SK-N-SH treated with all-trans-retinoic acid at 6 μM for 48 hours (cell line): ENCODE results near the gene LTO1.

Source experiments
- ATAC-seq: fragments of 200-7000 bp; cut with Tn5 transposase; 3 replicates; pipeline ENCODE4 v1.9.1; 2020; ENCODE audit warnings: mild to moderate bottlenecking, moderate library complexity
- ARNTL ChIP-seq: fragments of 450-650 bp; formaldehyde crosslinking; IDR thresholded peaks from 2 replicates; pipeline ENCODE4 v1.5.0; 2020; ENCODE audit warnings: low read depth, mild to moderate bottlenecking, moderate library complexity, borderline replicate concordance
- BACH2 ChIP-seq: fragments of 250-450 bp; sonication (Bioruptor Pico); IDR thresholded peaks from 2 replicates; pipeline ENCODE4 v1.9.0; 2021; ENCODE audit warnings: mild to moderate bottlenecking, borderline replicate concordance
- CSDC2 ChIP-seq: fragments of 250-450 bp; sonication (Bioruptor Pico); IDR thresholded peaks from 2 replicates; pipeline ENCODE4 v1.5.0; 2020; ENCODE audit warnings: mild to moderate bottlenecking, moderate library complexity
- ESRRG ChIP-seq: fragments of 250-450 bp; sonication (Bioruptor Pico); IDR thresholded peaks from 2 replicates; pipeline ENCODE4 v1.6.1; 2021; ENCODE audit warnings: mild to moderate bottlenecking
- GLIS3 ChIP-seq: fragments of 250-450 bp; sonication (Bioruptor Pico); IDR thresholded peaks from 2 replicates; pipeline ENCODE4 v1.5.0; 2020; ENCODE audit warnings: mild to moderate bottlenecking, moderate library complexity
- ISL1 ChIP-seq: fragments of 250-450 bp; sonication (Bioruptor Pico); IDR thresholded peaks from 2 replicates; pipeline ENCODE4 v2.1.2; 2022; ENCODE audit warnings: mild to moderate bottlenecking, moderate library complexity
- OSR1 ChIP-seq: fragments of 250-450 bp; sonication (Bioruptor Pico); IDR thresholded peaks from 2 replicates; pipeline ENCODE4 v1.8.0; 2022; ENCODE audit warnings: moderate library complexity, mild to moderate bottlenecking, inconsistent platforms
- SNAI2 ChIP-seq: fragments of 250-450 bp; sonication (Bioruptor Pico); IDR thresholded peaks from 2 replicates; pipeline ENCODE4 v1.5.0; 2020; ENCODE audit warnings: mild to moderate bottlenecking, moderate library complexity
- TOX ChIP-seq: fragments of 250-450 bp; sonication (Bioruptor Pico); IDR thresholded peaks from 2 replicates; pipeline ENCODE4 v1.8.0; 2021; ENCODE audit warnings: mild to moderate bottlenecking, moderate library complexity, borderline replicate concordance
- ZFP3 ChIP-seq: fragments of 250-450 bp; sonication (Bioruptor Pico); IDR thresholded peaks from 2 replicates; pipeline ENCODE4 v1.5.0; 2020; ENCODE audit warnings: mild to moderate bottlenecking, moderate library complexity
- ZNF8 ChIP-seq: fragments of 450-650 bp; formaldehyde crosslinking; IDR thresholded peaks from 2 replicates; pipeline ENCODE4 v1.5.0; 2020; ENCODE audit warnings: mild to moderate bottlenecking, moderate library complexity
- TF ChIP-seq, protein P1 (sequence below): fragments of 250-450 bp; sonication (Bioruptor Pico); IDR thresholded peaks from 2 replicates; pipeline ENCODE4 v1.5.0; 2020; ENCODE audit warnings: mild to moderate bottlenecking, moderate library complexity
- TF ChIP-seq, protein P2 (sequence below): fragments of 250-450 bp; sonication (Bioruptor Pico); IDR thresholded peaks from 2 replicates; pipeline ENCODE4 v1.8.0; 2020; ENCODE audit warnings: mild to moderate bottlenecking, moderate library complexity, borderline replicate concordance
- TF ChIP-seq, protein P3 (sequence below): fragments of 250-450 bp; sonication (Bioruptor Pico); IDR thresholded peaks from 2 replicates; pipeline ENCODE4 v1.8.0; 2021; ENCODE audit warnings: low read depth, mild to moderate bottlenecking, moderate library complexity, borderline replicate concordance
- TF ChIP-seq, protein P4 (sequence below): fragments of 250-450 bp; sonication (Bioruptor Pico); IDR thresholded peaks from 2 replicates; pipeline ENCODE4 v1.5.1; 2020; ENCODE audit warnings: low read depth, mild to moderate bottlenecking, moderate library complexity
- TF ChIP-seq, protein P5 (sequence below): fragments of 250-450 bp; sonication (Bioruptor Pico); IDR thresholded peaks from 2 replicates; pipeline ENCODE4 v1.5.1; 2021; ENCODE audit warnings: mild to moderate bottlenecking, moderate library complexity

LTO1 gene

DNA sequence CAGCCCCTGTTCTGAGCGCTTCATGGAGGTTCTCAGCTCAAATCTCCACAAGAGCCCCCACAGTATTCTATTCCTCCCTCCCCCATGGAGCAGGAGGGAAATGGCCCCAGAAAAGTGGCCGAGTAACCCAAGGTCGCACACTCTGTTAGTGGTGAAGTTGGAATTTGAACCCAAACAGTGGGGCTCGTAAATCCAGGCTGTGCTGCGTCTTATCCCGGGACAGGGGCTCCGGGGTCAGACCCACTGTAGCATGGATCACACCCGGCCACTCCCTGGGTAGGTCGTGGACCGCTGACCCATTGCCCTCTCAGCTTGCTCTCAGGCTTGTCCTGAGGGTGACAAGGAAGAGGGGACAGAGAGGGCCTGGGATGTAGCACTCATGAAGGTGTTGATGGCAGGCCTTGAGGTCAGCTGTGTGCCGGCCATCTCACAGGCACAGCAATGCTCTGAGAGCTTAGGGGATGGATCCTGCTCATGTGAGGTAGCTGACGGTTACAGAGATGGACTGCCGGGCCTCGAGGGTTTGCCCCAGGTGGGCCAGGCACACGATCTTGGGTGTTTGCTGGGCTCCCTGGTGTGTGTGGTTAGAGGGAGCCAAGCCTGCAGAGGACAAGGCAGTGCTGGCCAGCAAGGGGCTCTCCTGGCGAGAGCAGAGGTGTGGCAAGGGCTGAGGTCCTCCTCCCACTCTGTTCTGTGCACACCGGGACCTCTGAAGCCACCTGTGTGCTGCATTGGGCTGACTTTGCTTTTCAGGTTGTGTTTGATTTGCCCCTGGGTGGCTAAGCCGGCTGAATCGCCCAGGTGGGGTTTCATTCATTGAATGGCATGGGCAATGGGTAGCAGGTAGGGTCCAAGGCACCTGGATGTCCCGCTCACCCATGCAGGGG lies 31.0 kb upstream of the LTO1 start:
- no peak for ATAC-seq
- TF ChIP-seq OSR1 (no peak), BACH2 (CRISPR knock-in tag) (no peak), ARNTL (CRISPR knock-in tag) (no peak), ZNF8 (CRISPR knock-in tag) (no peak), SNAI2 (CRISPR knock-in tag) (no peak), ZFP3 (CRISPR knock-in tag) (no peak), ISL1 (CRISPR knock-in tag) (no peak), ESRRG (CRISPR knock-in tag) (no peak), GLIS3 (CRISPR knock-in tag) (no peak)
- TF ChIP-seq, protein P1, sequence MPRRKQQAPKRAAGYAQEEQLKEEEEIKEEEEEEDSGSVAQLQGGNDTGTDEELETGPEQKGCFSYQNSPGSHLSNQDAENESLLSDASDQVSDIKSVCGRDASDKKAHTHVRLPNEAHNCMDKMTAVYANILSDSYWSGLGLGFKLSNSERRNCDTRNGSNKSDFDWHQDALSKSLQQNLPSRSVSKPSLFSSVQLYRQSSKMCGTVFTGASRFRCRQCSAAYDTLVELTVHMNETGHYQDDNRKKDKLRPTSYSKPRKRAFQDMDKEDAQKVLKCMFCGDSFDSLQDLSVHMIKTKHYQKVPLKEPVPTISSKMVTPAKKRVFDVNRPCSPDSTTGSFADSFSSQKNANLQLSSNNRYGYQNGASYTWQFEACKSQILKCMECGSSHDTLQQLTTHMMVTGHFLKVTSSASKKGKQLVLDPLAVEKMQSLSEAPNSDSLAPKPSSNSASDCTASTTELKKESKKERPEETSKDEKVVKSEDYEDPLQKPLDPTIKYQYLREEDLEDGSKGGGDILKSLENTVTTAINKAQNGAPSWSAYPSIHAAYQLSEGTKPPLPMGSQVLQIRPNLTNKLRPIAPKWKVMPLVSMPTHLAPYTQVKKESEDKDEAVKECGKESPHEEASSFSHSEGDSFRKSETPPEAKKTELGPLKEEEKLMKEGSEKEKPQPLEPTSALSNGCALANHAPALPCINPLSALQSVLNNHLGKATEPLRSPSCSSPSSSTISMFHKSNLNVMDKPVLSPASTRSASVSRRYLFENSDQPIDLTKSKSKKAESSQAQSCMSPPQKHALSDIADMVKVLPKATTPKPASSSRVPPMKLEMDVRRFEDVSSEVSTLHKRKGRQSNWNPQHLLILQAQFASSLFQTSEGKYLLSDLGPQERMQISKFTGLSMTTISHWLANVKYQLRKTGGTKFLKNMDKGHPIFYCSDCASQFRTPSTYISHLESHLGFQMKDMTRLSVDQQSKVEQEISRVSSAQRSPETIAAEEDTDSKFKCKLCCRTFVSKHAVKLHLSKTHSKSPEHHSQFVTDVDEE (CRISPR knock-in tag) = no peak
- TF ChIP-seq, protein P2, sequence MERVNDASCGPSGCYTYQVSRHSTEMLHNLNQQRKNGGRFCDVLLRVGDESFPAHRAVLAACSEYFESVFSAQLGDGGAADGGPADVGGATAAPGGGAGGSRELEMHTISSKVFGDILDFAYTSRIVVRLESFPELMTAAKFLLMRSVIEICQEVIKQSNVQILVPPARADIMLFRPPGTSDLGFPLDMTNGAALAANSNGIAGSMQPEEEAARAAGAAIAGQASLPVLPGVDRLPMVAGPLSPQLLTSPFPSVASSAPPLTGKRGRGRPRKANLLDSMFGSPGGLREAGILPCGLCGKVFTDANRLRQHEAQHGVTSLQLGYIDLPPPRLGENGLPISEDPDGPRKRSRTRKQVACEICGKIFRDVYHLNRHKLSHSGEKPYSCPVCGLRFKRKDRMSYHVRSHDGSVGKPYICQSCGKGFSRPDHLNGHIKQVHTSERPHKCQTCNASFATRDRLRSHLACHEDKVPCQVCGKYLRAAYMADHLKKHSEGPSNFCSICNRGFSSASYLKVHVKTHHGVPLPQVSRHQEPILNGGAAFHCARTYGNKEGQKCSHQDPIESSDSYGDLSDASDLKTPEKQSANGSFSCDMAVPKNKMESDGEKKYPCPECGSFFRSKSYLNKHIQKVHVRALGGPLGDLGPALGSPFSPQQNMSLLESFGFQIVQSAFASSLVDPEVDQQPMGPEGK (CRISPR knock-in tag) = no peak
- TF ChIP-seq, protein P3, sequence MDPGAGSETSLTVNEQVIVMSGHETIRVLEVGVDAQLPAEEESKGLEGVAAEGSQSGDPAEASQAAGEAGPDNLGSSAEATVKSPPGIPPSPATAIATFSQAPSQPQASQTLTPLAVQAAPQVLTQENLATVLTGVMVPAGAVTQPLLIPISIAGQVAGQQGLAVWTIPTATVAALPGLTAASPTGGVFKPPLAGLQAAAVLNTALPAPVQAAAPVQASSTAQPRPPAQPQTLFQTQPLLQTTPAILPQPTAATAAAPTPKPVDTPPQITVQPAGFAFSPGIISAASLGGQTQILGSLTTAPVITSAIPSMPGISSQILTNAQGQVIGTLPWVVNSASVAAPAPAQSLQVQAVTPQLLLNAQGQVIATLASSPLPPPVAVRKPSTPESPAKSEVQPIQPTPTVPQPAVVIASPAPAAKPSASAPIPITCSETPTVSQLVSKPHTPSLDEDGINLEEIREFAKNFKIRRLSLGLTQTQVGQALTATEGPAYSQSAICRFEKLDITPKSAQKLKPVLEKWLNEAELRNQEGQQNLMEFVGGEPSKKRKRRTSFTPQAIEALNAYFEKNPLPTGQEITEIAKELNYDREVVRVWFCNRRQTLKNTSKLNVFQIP (CRISPR knock-in tag) = no peak
- TF ChIP-seq, protein P4, sequence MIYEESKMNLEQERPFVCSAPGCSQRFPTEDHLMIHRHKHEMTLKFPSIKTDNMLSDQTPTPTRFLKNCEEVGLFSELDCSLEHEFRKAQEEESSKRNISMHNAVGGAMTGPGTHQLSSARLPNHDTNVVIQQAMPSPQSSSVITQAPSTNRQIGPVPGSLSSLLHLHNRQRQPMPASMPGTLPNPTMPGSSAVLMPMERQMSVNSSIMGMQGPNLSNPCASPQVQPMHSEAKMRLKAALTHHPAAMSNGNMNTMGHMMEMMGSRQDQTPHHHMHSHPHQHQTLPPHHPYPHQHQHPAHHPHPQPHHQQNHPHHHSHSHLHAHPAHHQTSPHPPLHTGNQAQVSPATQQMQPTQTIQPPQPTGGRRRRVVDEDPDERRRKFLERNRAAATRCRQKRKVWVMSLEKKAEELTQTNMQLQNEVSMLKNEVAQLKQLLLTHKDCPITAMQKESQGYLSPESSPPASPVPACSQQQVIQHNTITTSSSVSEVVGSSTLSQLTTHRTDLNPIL (CRISPR knock-in tag) = no peak

DNA sequence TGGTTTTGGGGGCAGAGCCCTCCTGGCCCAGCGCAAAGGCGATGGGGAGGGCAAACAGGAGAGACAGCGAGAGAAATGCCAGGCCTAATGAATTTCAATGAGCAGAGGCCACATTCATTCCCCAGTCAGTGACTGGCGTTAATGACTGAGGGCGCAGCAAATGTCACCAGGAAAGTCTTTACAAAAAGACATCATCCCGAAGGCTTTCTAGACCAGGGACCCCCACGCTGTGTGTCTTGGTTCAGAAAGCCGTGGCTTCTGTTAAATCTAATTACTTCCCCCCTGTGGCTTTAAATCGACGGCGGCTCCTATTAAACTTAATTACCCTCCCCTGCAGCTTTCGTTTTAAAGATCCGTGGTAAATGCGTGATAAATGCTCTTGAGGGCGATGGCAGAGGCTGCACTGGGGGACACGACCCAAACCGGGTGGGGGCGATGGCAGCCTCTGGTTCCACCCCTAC lies 30.2 kb upstream of the LTO1 start:
- ATAC-seq = no peak
- TF ChIP-seq, protein P3 (CRISPR knock-in tag) = no peak
- TF ChIP-seq ZNF8 (CRISPR knock-in tag) (no peak), ARNTL (CRISPR knock-in tag) (no peak), ZFP3 (CRISPR knock-in tag) (no peak), CSDC2 (CRISPR knock-in tag) (no peak), TOX (no peak), OSR1 (no peak), BACH2 (CRISPR knock-in tag) (no peak), GLIS3 (CRISPR knock-in tag) (no peak)
- TF ChIP-seq, protein P2 (CRISPR knock-in tag) = no peak
- TF ChIP-seq, protein P5, sequence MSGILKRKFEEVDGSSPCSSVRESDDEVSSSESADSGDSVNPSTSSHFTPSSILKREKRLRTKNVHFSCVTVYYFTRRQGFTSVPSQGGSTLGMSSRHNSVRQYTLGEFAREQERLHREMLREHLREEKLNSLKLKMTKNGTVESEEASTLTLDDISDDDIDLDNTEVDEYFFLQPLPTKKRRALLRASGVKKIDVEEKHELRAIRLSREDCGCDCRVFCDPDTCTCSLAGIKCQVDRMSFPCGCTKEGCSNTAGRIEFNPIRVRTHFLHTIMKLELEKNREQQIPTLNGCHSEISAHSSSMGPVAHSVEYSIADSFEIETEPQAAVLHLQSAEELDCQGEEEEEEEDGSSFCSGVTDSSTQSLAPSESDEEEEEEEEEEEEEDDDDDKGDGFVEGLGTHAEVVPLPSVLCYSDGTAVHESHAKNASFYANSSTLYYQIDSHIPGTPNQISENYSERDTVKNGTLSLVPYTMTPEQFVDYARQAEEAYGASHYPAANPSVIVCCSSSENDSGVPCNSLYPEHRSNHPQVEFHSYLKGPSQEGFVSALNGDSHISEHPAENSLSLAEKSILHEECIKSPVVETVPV (CRISPR knock-in tag) = no peak
- TF ChIP-seq, protein P4 (CRISPR knock-in tag) = no peak
